A673 (cell line): Measurements from ENCODE around the gene MYLIP. TPM values are rescaled to one million over a fixed set of nuclear protein-coding genes. Genes with fewer than 3 reads are reported as not detected.

Experiments
- BruUV-seq: library from RNA; stranded (reverse); fragments of 400-500 nt; replicated peaks from 2 replicates; lab custom pipeline; 2021; lab: Mats Ljungman, UMichigan
- CTCF ChIA-PET: fragments of 300-600 bp; sonication (Branson Sonifier 250); formaldehyde crosslinking; loops from one replicate; lab custom pipeline; 2022; ENCODE audit warnings: antibody characterized with exemption; lab: Charles Lee
- POLR2A ChIA-PET: fragments of 300-600 bp; sonication (Branson Sonifier 250); formaldehyde crosslinking; loops from one replicate; lab custom pipeline; 2022; ENCODE audit warnings: antibody characterized with exemption; ENCODE audit not compliant: low non-redundant PET; lab: Charles Lee
- DNase-seq: peaks from one replicate; pipeline ENCODE4 v3.0.0-alpha.2; 2015; ENCODE audit warnings: low spot score
- H3K27ac ChIP-seq: fragments of 200-600 bp; sonication (generic); 2 replicates; pipeline ENCODE4 v1.5.1; 2016; ENCODE audit warnings: mixed run types, low read depth, mild to moderate bottlenecking, mixed read lengths, antibody characterized with exemption, low read length; ENCODE audit not compliant: poor library complexity, severe bottlenecking
- H3K27me3 ChIP-seq: fragments of 200-600 bp; sonication (generic); replicated peaks from 2 replicates; pipeline ENCODE4 v1.6.1; 2017; ENCODE audit warnings: mixed run types, low read depth, mild to moderate bottlenecking, mixed read lengths, antibody characterized with exemption, low read length; ENCODE audit not compliant: insufficient read depth, poor library complexity
- H3K36me3 ChIP-seq: fragments of 200-600 bp; sonication (generic); 2 replicates; pipeline ENCODE4 v1.6.1; 2016; ENCODE audit warnings: mixed run types, mild to moderate bottlenecking, mixed read lengths, antibody characterized with exemption, low read length; ENCODE audit not compliant: insufficient read depth, poor library complexity, severe bottlenecking
- H3K4me1 ChIP-seq: fragments of 200-600 bp; sonication (generic); 2 replicates; pipeline ENCODE4 v1.6.1; 2017; ENCODE audit warnings: mixed run types, mild to moderate bottlenecking, mixed read lengths, antibody characterized with exemption, low read length; ENCODE audit not compliant: insufficient read depth, poor library complexity, severe bottlenecking
- H3K4me3 ChIP-seq: fragments of 200-600 bp; sonication (generic); 2 replicates; pipeline ENCODE4 v1.5.1; 2016; ENCODE audit warnings: low read depth, mixed run types, mild to moderate bottlenecking, mixed read lengths, low read length; ENCODE audit not compliant: poor library complexity, severe bottlenecking
- H3K9me3 ChIP-seq: fragments of 200-600 bp; sonication (generic); 2 replicates; pipeline ENCODE4 v1.6.1; 2016; ENCODE audit warnings: mixed run types, low read depth, mild to moderate bottlenecking, mixed read lengths, antibody characterized with exemption, low read length; ENCODE audit not compliant: poor library complexity, severe bottlenecking
- EZH2 ChIP-seq: fragments of 200-600 bp; sonication (generic); IDR thresholded peaks from 2 replicates; pipeline ENCODE4 v1.6.1; 2017; ENCODE audit warnings: borderline replicate concordance, low read depth, mild to moderate bottlenecking, mixed read lengths, antibody characterized with exemption, low read length; ENCODE audit not compliant: poor library complexity, severe bottlenecking
- intact Hi-C: fragments of 100-400 bp; cut with micrococcal nuclease; formaldehyde crosslinking; loops from one replicate; pipeline ENCODE4 v1.10.0; 2022; ENCODE audit not compliant: unreplicated experiment
- microRNA-seq: library from miRNA; unstranded; fragments of <30 nt; microRNA quantifications from one replicate; pipeline ENCODE4 v1.2.0, GENCODE V29; 2021
- total RNA-seq: library from RNA; stranded (reverse); gene quantifications from 2 replicates; pipeline ENCODE4 v1.2.3, GENCODE V29; 2021
- TF ChIP-seq, protein P1 (sequence below): fragments of 300-800, 200-600 bp; sonication (generic); conservative IDR thresholded peaks from 2 replicates; pipeline ENCODE4 v1.5.1; 2017; ENCODE audit warnings: low read depth, mild to moderate bottlenecking, antibody characterized with exemption, low read length, moderate library complexity, mixed read lengths

MYLIP gene
- total RNA-seq, 1 experiment from 2014 or later, result 22.4 TPM

- ChIA-PET CTCF (interaction anchor here (1.1 kb wide), 1 partner anchor 14 kb away, joined by 4 read pairs; no protein-coding TSS in a partner anchor), POLR2A (no interaction called here)
- DNase-seq, result no peak
These were observed 68.2 kb downstream of the MYLIP start for GRCh38 chr6:16196984-16197546.

More at GRCh38 chr6:16196984-16197546, 68.2 kb downstream of the MYLIP start:
- Histone ChIP-seq H3K9me3 (no peaks in the 10 kb centered on the region), H3K4me1 (peaks cover 6% of the 10 kb centered on the region), H3K4me3 (no peak overlapping the region), H3K27ac (no peak overlapping the region), H3K27me3 (no peaks in the 10 kb centered on the region), H3K36me3 (no peaks in the 10 kb centered on the region)
- intact Hi-C loops, result no loop called here
- no peak for TF ChIP-seq EZH2
- TF ChIP-seq, protein P1, sequence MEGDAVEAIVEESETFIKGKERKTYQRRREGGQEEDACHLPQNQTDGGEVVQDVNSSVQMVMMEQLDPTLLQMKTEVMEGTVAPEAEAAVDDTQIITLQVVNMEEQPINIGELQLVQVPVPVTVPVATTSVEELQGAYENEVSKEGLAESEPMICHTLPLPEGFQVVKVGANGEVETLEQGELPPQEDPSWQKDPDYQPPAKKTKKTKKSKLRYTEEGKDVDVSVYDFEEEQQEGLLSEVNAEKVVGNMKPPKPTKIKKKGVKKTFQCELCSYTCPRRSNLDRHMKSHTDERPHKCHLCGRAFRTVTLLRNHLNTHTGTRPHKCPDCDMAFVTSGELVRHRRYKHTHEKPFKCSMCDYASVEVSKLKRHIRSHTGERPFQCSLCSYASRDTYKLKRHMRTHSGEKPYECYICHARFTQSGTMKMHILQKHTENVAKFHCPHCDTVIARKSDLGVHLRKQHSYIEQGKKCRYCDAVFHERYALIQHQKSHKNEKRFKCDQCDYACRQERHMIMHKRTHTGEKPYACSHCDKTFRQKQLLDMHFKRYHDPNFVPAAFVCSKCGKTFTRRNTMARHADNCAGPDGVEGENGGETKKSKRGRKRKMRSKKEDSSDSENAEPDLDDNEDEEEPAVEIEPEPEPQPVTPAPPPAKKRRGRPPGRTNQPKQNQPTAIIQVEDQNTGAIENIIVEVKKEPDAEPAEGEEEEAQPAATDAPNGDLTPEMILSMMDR, result no peak
- no TSS peak for BruUV-seq

Small RNAs within 50 kb of the gene (microRNA-seq; reads per million reads assigned to microRNA genes)
- 0.81 reads per million for gene MIR4639

Other genes starting within 250 kb of the MYLIP start
- 0.32 and 0.76 TPM in 2 replicates for gene GMPR, start 109.5 kb downstream of the MYLIP start, total RNA-seq